MG63 (cell line): ENCODE measurements around the gene C19orf81. TPM values are rescaled to one million over a fixed set of nuclear protein-coding genes. Genes with fewer than 3 reads are reported as not detected.

Source experiments
- total RNA-seq: library from RNA; depleted of rRNA; stranded (reverse); fragments of >200 nt; shearing (Covaris generic); gene quantifications from 2 replicates; pipeline ENCODE4 v1.2.3, GENCODE V29; 2014; ENCODE audit warnings: low replicate concordance; rRNA removed

The C19orf81 gene
- total RNA-seq, 1 experiment from 2014 or later: 0.33 TPM

Other genes with a start within 250 kb of the C19orf81 start
- not detected in 2 replicates for gene SPIB, start 230.5 kb upstream of the C19orf81 start, total RNA-seq
- 0.03 TPM in 1 of 2 replicates, not detected in the other for gene MYBPC2, start 216.6 kb upstream of the C19orf81 start, total RNA-seq
- 98.5 and 127 TPM in 2 replicates for gene EMC10, start 172.9 kb upstream of the C19orf81 start, total RNA-seq
- 1.2 TPM in 1 of 2 replicates, not detected in the other for gene GARIN5A, start 172.6 kb upstream of the C19orf81 start, total RNA-seq
- 92.8 and 140 TPM in 2 replicates for gene JOSD2, start 138.3 kb upstream of the C19orf81 start, total RNA-seq
- gene ASPDH, start 135.5 kb upstream of the C19orf81 start, total RNA-seq: not detected in 2 replicates
- 1.1 and 1.7 TPM in 2 replicates for gene LRRC4B, start 81.0 kb upstream of the C19orf81 start, total RNA-seq
- gene SYT3, start 9.6 kb upstream of the C19orf81 start, total RNA-seq: not detected in 2 replicates
- gene SHANK1, start 70.4 kb downstream of the C19orf81 start, total RNA-seq: 3.1 and 3.6 TPM in 2 replicates
- 105 and 139 TPM in 2 replicates for gene CLEC11A, start 73.9 kb downstream of the C19orf81 start, total RNA-seq
- gene GPR32, start 121.0 kb downstream of the C19orf81 start, total RNA-seq: not detected in 2 replicates
- not detected in 2 replicates for gene ACP4, start 141.0 kb downstream of the C19orf81 start, total RNA-seq
- gene KLK1, start 174.3 kb downstream of the C19orf81 start, total RNA-seq: not detected in 2 replicates
- not detected in 2 replicates for gene KLK15, start 184.1 kb downstream of the C19orf81 start, total RNA-seq
- gene KLK3, start 205.5 kb downstream of the C19orf81 start, total RNA-seq: not detected in 2 replicates
- not detected in 2 replicates for gene KLK2, start 224.0 kb downstream of the C19orf81 start, total RNA-seq